Measurements from ENCODE around the gene KCTD18. TPM values are rescaled to one million over a fixed set of nuclear protein-coding genes. Genes with fewer than 3 reads are reported as not detected.

The KCTD18 gene
- total and polyA plus RNA-seq, 2 donors from 2014 or later, result 8.5 to 12.6 TPM

GRCh38 chr2:200492656-200493055, 17.2 kb downstream of the KCTD18 start:
- DNase-seq (no peak), FAIRE-seq (no peak)
- no peaks in the 10 kb centered on the region for H3K27me3 ChIP-seq (ENCODE audit: control insufficient read depth, insufficient read depth, low read length)
- no peak overlapping the region for H3K27ac ChIP-seq (ENCODE audit: low read depth in 2 of 2, low read length in 2 of 2)
- H3K4me3 ChIP-seq (ENCODE audit: low read length in 3 of 3), result no peak overlapping the region
- no peaks in the 10 kb centered on the region for H3K9me3 ChIP-seq (ENCODE audit: control insufficient read depth in 2 of 3, insufficient read depth in 1 of 3, low read length in 3 of 3)
- TF ChIP-seq CTCF (IDR thresholded peaks at IDR 0.05; ENCODE audit: borderline replicate concordance, extremely low read depth, insufficient read depth), result no peak
- H3K4me1 ChIP-seq (ENCODE audit: control insufficient read depth in 2 of 3, insufficient read depth in 2 of 3, low read depth in 1 of 3, low read length in 3 of 3), result no peaks in the 10 kb centered on the region
- intact Hi-C loops (cut with DNase I), result no loop called here
- H3K9ac ChIP-seq (ENCODE audit: low read length in 3 of 3), result no peak overlapping the region
- H3K36me3 ChIP-seq (ENCODE audit: control insufficient read depth in 2 of 3, insufficient read depth in 3 of 3, low read length in 3 of 3), result peaks cover 0 to 23% (median 18%) of the 10 kb centered on the region in 3 donors

- FAIRE-seq, result no peak
- no peak for TF ChIP-seq CTCF (IDR thresholded peaks at IDR 0.05; ENCODE audit: borderline replicate concordance, extremely low read depth, insufficient read depth)
Measured at GRCh38 chr2:200490001-200490400, 19.9 kb downstream of the KCTD18 start.

GRCh38 chr2:200488169-200488568, 21.7 kb downstream of the KCTD18 start:
- intact Hi-C loops (cut with DNase I), result loop anchor here (10.0 kb wide), 1 partner anchor 183 kb away; the partner anchor contains the start of gene SPATS2L
- Histone ChIP-seq H3K27me3 (ENCODE audit: control insufficient read depth, insufficient read depth, low read length) (no peaks in the 10 kb centered on the region), H3K36me3 (ENCODE audit: control insufficient read depth in 2 of 3, insufficient read depth in 3 of 3, low read length in 3 of 3) (peaks cover 0 to 18% (median 14%) of the 10 kb centered on the region in 3 donors), H3K4me3 (ENCODE audit: low read length in 3 of 3) (no peak overlapping the region), H3K4me1 (ENCODE audit: control insufficient read depth in 2 of 3, insufficient read depth in 2 of 3, low read depth in 1 of 3, low read length in 3 of 3) (no peaks in the 10 kb centered on the region), H3K9me3 (ENCODE audit: control insufficient read depth in 2 of 3, insufficient read depth in 1 of 3, low read length in 3 of 3) (no peaks in the 10 kb centered on the region), H3K9ac (ENCODE audit: low read length in 3 of 3) (no peak overlapping the region), H3K27ac (ENCODE audit: low read depth in 2 of 2, low read length in 2 of 2) (no peak overlapping the region)
- no peak for TF ChIP-seq CTCF (IDR thresholded peaks at IDR 0.05; ENCODE audit: borderline replicate concordance, extremely low read depth, insufficient read depth)
- no peak for FAIRE-seq
- no peak for DNase-seq

More at GRCh38 chr2:200490001-200490400, 19.9 kb downstream of the KCTD18 start:
- intact Hi-C loops (cut with DNase I), result no loop called here
- no peaks in the 10 kb centered on the region for H3K9me3 ChIP-seq (ENCODE audit: control insufficient read depth in 2 of 3, insufficient read depth in 1 of 3, low read length in 3 of 3)
- H3K4me3 ChIP-seq (ENCODE audit: low read length in 3 of 3), result no peak overlapping the region
- H3K27me3 ChIP-seq (ENCODE audit: control insufficient read depth, insufficient read depth, low read length), result no peaks in the 10 kb centered on the region
- H3K27ac ChIP-seq (ENCODE audit: low read depth in 2 of 2, low read length in 2 of 2), result no peak overlapping the region
- DNase-seq, result no peak
- H3K9ac ChIP-seq (ENCODE audit: low read length in 3 of 3), result no peak overlapping the region
- peaks cover 0 to 21% (median 18%) of the 10 kb centered on the region in 3 donors for H3K36me3 ChIP-seq (ENCODE audit: control insufficient read depth in 2 of 3, insufficient read depth in 3 of 3, low read length in 3 of 3)
- H3K4me1 ChIP-seq (ENCODE audit: control insufficient read depth in 2 of 3, insufficient read depth in 2 of 3, low read depth in 1 of 3, low read length in 3 of 3), result no peaks in the 10 kb centered on the region

- FAIRE-seq, result no peak
Measured at GRCh38 chr2:200486529-200486928, 23.3 kb downstream of the KCTD18 start.

More at GRCh38 chr2:200486529-200486928, 23.3 kb downstream of the KCTD18 start:
- H3K4me1 ChIP-seq (ENCODE audit: control insufficient read depth in 2 of 3, insufficient read depth in 2 of 3, low read depth in 1 of 3, low read length in 3 of 3), result no peaks in the 10 kb centered on the region
- H3K27ac ChIP-seq (ENCODE audit: low read depth in 2 of 2, low read length in 2 of 2), result no peak overlapping the region
- no peak overlapping the region for H3K4me3 ChIP-seq (ENCODE audit: low read length in 3 of 3)
- intact Hi-C loops (cut with DNase I), result loop anchor here (10.0 kb wide), 1 partner anchor 182 kb away; the partner anchor contains the start of gene SPATS2L
- DNase-seq, result no peak
- TF ChIP-seq CTCF (IDR thresholded peaks at IDR 0.05; ENCODE audit: borderline replicate concordance, extremely low read depth, insufficient read depth), result no peak
- H3K9me3 ChIP-seq (ENCODE audit: control insufficient read depth in 2 of 3, insufficient read depth in 1 of 3, low read length in 3 of 3), result no peaks in the 10 kb centered on the region
- no peak overlapping the region for H3K9ac ChIP-seq (ENCODE audit: low read length in 3 of 3)
- H3K36me3 ChIP-seq (ENCODE audit: control insufficient read depth in 2 of 3, insufficient read depth in 3 of 3, low read length in 3 of 3), result peaks cover 0 to 12% (median 11%) of the 10 kb centered on the region in 3 donors
- no peaks in the 10 kb centered on the region for H3K27me3 ChIP-seq (ENCODE audit: control insufficient read depth, insufficient read depth, low read length)
